Thoracic aorta (tissue), 2 donors: ENCODE data around the gene ATAD1. TPM values are rescaled to one million over a fixed set of nuclear protein-coding genes. Genes with fewer than 3 reads are reported as not detected.

Experiments
- ATAC-seq: fragments of 150-250 bp; one replicate; pipeline ENCODE4 v1.8.0; 2017; ENCODE audit warnings: low read depth; ENCODE audit not compliant: insufficient number of reproducible peaks, low FRiP score
- DNase-seq: peaks from one replicate; pipeline ENCODE4 v3.0.0-alpha.2; 2020; ENCODE audit warnings: low spot score
- H3K27ac ChIP-seq, 2 donors: fragments of 200-600 bp; sonication (generic); 1 replicate in 1 of 2; 2 replicates in 1 of 2; pipeline ENCODE4 v1.5.1; 2016; ENCODE audit warnings: mild to moderate bottlenecking in 2 of 2, moderate library complexity in 2 of 2
- H3K27me3 ChIP-seq: fragments of 200-600 bp; sonication (generic); replicated peaks from 2 replicates; pipeline ENCODE4 v1.6.0; 2016; ENCODE audit warnings: mild to moderate bottlenecking; ENCODE audit not compliant: insufficient read depth
- H3K36me3 ChIP-seq: fragments of 200-600 bp; sonication (generic); one replicate; pipeline ENCODE4 v1.5.1; 2016
- H3K4me1 ChIP-seq, 2 donors: fragments of 200-600 bp; sonication (generic); 1 replicate in 1 of 2; 2 replicates in 1 of 2; pipeline versions ENCODE4 v1.5.1 to v1.6.0; 2016; ENCODE audit warnings: low read depth in 2 of 2, mild to moderate bottlenecking in 1 of 2; ENCODE audit not compliant: control insufficient read depth in 1 of 2
- H3K4me3 ChIP-seq: fragments of 200-600 bp; sonication (generic); 2 replicates; pipeline ENCODE4 v1.5.1; 2016; ENCODE audit warnings: mild to moderate bottlenecking
- H3K9me3 ChIP-seq: fragments of 200-600 bp; sonication (generic); 2 replicates; pipeline ENCODE4 v1.5.1; 2016
- total RNA-seq, 2 donors: library from RNA; depleted of rRNA; stranded (reverse); fragments of >200 nt; gene quantifications; one replicate each; pipeline versions ENCODE4 v1.1.0 to v1.2.3, GENCODE V29; 2016
- TF ChIP-seq, protein P1 (sequence below): fragments of 200-600 bp; sonication (generic); IDR thresholded peaks from one replicate; pipeline ENCODE4 v1.5.1; 2019; ENCODE audit warnings: antibody characterized with exemption

Gene ATAD1
- total RNA-seq, 2 donors from 2014 or later, result 25.3 to 29.1 TPM

DNA sequence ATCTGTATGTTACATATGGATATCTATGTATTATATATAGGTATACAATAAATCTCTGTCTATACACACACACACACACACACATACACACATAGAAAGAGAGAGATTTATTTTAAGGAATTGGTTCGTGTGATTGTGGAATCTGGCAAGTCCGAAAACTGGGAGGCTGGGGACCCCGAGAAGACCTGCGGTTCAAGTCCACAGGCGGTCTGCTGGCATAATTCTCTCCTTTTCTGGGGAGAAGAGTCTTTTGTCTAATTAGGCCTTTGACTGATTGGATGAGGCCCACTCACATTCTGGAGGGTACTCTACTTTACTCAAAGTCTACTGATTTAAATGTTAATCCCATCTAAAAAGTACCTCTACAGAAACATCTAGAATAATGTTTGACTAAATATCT, 93.2 kb downstream of the ATAD1 start:
- Histone ChIP-seq H3K27me3 (no peaks in the 10 kb centered on the region), H3K36me3 (peaks cover 3% of the 10 kb centered on the region), H3K9me3 (no peaks in the 10 kb centered on the region), H3K4me1 (no peaks in the 10 kb centered on the region), H3K27ac (no peak overlapping the region), H3K4me3 (no peak overlapping the region)
- ATAC-seq (no peak), DNase-seq (no peak)
- TF ChIP-seq, protein P1, sequence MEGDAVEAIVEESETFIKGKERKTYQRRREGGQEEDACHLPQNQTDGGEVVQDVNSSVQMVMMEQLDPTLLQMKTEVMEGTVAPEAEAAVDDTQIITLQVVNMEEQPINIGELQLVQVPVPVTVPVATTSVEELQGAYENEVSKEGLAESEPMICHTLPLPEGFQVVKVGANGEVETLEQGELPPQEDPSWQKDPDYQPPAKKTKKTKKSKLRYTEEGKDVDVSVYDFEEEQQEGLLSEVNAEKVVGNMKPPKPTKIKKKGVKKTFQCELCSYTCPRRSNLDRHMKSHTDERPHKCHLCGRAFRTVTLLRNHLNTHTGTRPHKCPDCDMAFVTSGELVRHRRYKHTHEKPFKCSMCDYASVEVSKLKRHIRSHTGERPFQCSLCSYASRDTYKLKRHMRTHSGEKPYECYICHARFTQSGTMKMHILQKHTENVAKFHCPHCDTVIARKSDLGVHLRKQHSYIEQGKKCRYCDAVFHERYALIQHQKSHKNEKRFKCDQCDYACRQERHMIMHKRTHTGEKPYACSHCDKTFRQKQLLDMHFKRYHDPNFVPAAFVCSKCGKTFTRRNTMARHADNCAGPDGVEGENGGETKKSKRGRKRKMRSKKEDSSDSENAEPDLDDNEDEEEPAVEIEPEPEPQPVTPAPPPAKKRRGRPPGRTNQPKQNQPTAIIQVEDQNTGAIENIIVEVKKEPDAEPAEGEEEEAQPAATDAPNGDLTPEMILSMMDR, result no peak

DNA sequence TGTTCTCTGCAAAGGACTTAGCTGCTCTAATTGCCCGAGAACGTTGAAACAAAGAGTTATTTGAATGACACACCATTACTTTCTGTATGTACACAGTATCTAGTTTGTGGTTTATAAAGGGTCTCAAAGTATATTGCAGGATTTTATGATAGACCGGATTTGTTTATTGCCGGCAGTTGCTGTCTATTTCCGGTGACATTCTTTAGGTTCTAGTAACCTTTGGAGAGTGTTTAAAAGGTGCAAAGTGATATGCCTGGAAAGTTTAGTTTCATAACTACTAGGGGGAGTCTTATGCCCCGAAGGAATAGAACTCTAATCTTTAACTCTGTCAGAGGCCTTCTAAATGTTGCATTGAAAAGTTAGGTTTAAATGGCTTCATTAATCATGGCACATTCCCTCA, 94.5 kb downstream of the ATAD1 start:
- no peaks in the 10 kb centered on the region for H3K4me1 ChIP-seq
- H3K27ac ChIP-seq, result no peak overlapping the region
- no peak for DNase-seq
- no peaks in the 10 kb centered on the region for H3K27me3 ChIP-seq
- H3K9me3 ChIP-seq, result no peaks in the 10 kb centered on the region
- ATAC-seq, result no peak
- H3K36me3 ChIP-seq, result peaks cover 3% of the 10 kb centered on the region
- TF ChIP-seq, protein P1, result no peak
- no peak overlapping the region for H3K4me3 ChIP-seq

DNA sequence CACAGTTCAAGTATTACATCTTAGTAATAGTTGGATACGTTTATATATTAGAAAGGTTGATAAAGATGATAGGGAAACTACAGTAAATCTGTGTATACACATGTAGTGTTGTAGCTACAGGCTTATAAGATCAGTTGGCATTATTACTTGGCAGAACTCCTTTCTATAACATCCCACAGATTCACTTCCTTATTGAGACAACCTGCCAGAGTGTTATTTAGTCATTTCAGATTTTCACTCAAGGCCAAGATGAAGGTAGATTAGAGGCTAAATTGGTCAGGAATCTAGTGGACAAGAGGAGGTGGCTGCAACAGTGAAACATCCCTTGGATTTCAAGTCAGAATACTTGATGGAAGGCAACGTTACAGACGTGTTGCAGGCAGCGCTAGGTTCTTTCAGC, 95.3 kb downstream of the ATAD1 start:
- Histone ChIP-seq H3K4me1 (no peaks in the 10 kb centered on the region), H3K27ac (no peak overlapping the region), H3K9me3 (no peaks in the 10 kb centered on the region), H3K27me3 (no peaks in the 10 kb centered on the region), H3K4me3 (no peak overlapping the region), H3K36me3 (peaks cover 3% of the 10 kb centered on the region)
- DNase-seq, result no peak
- TF ChIP-seq, protein P1, result no peak
- no peak for ATAC-seq

DNA sequence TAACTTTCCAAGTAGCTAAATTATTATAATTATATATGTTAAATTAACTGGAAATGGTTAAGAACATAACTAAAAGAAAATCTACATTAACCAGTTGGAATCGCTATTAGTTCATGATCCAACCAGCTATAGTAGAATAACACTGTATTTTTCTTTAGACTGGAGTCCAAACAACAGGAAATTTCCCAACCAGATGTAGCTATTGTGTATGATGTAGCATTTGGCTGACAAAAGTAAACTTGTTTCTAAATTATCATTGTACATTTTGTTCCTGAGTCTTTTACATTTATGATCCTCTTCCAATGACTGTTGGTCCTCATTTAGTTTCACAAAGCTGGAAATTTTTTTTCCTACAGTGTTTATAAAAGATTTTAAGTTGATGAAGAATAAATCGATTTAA, 96.2 kb downstream of the ATAD1 start:
- ATAC-seq, result no peak
- H3K27ac ChIP-seq, result no peak overlapping the region
- H3K9me3 ChIP-seq, result no peaks in the 10 kb centered on the region
- H3K27me3 ChIP-seq, result no peaks in the 10 kb centered on the region
- no peak for DNase-seq
- no peaks in the 10 kb centered on the region for H3K4me1 ChIP-seq
- H3K36me3 ChIP-seq, result peaks cover 3% of the 10 kb centered on the region
- H3K4me3 ChIP-seq, result no peak overlapping the region
- TF ChIP-seq, protein P1, result no peak

DNA sequence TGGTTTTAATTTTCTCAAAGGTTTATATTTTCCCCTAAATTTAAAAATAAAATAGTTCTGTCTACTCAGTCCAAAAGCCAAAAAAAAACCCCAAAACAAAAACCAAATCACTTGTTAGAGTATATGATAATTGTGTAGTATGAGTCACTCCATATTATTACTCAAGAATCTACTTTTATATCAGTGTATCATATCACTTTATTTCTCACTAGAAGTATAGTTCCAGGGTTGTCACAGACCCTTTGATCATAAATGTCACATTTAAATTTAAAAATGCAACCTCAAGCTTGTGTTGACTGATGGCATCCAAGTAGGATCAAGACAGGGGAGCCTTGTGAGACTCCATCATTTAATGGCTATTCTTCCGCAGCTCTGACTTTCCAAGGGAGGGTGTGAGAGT, 97.4 kb downstream of the ATAD1 start:
- H3K9me3 ChIP-seq, result no peaks in the 10 kb centered on the region
- peaks cover 3% of the 10 kb centered on the region for H3K36me3 ChIP-seq
- DNase-seq, result no peak
- no peak overlapping the region for H3K4me3 ChIP-seq
- H3K27ac ChIP-seq, result no peak overlapping the region
- no peak for ATAC-seq
- no peaks in the 10 kb centered on the region for H3K27me3 ChIP-seq
- H3K4me1 ChIP-seq, result peaks cover 3 to 4% of the 10 kb centered on the region in 2 donors
- TF ChIP-seq, protein P1, result no peak
